Skeletal muscle satellite cell (primary cell): ENCODE data around the gene TMEM130.
A peak's percentile ranks its signal among the peaks of the same experiment; 100 is the strongest.

Experiments used
- H3K27me3 ChIP-seq: 2 replicates; pipeline ENCODE4 v1.7.0; 2013; ENCODE audit warnings: low read length; ENCODE audit not compliant: control insufficient read depth, insufficient read depth
- H3K36me3 ChIP-seq: 2 replicates; pipeline ENCODE4 v1.7.0; 2013; ENCODE audit warnings: mild to moderate bottlenecking, control low read depth, low read length; ENCODE audit not compliant: insufficient read depth
- H3K4me1 ChIP-seq: 2 replicates; pipeline ENCODE4 v1.7.0; 2013; ENCODE audit warnings: low read length; ENCODE audit not compliant: control insufficient read depth, insufficient read depth
- H3K4me2 ChIP-seq: 2 replicates; pipeline ENCODE4 v1.7.0; 2013; ENCODE audit warnings: mild to moderate bottlenecking, low read length
- H3K4me3 ChIP-seq: 2 replicates; pipeline ENCODE4 v1.7.0; 2013; ENCODE audit warnings: low read length
- H3K9ac ChIP-seq: 2 replicates; pipeline ENCODE4 v1.7.0; 2013; ENCODE audit warnings: mild to moderate bottlenecking, low read depth, low read length, moderate library complexity
- H3K9me3 ChIP-seq: replicated peaks from 2 replicates; pipeline ENCODE4 v1.7.0; 2013; ENCODE audit warnings: mild to moderate bottlenecking, control low read depth, low read length
- small RNA-seq: library from RNA; depleted of rRNA; stranded (forward); fragments of <200 nt; gene quantifications from one replicate; pipeline ENCODE3, GENCODE V24; 2012

TMEM130 gene

DNA sequence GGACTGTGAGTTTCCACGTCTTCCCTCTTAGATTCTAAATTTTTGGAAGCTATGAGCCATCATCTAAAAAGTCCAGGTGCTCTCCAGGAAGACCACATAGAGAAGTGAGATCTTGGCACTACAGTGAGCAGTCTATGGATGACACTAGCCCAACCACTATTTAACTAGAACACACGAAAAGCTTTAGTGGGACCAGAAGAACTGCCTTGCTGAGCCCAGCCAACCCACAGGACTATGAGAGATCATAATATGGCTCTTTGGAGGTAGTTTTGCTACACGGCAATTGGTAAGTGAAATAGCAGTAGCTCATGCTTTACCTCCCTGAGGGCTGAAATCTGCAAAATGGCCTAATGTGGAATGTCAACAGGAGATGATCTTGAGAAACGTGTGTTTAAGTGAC lies 68.8 kb downstream of the TMEM130 start:
- H3K9ac ChIP-seq: no peak overlapping the region
- H3K9me3 ChIP-seq: no peaks in the 10 kb centered on the region
- no peaks in the 10 kb centered on the region for H3K4me1 ChIP-seq
- no peak overlapping the region for H3K4me2 ChIP-seq
- peaks cover 14% of the 10 kb centered on the region for H3K27me3 ChIP-seq
- H3K36me3 ChIP-seq: no peaks in the 10 kb centered on the region
- no peak overlapping the region for H3K4me3 ChIP-seq

DNA sequence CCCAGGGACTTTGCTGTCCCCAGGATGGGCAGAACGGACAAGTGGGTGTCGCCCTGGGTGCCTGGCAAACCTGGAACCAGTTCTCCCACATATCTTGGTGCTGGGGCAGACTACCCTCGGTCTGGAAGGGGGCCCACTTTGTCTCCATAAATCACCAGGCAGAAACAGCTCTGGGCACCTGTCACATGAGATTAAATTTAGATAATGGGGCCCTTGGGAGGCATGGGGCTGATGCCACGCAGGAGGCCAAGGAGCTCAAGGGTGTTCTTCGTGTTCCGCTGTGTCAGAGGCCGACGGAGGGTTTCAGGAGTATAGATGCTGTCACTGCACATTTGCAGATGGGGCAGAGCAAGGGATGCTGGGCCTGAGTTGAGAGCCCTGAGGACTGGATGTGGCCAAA lies 72.7 kb downstream of the TMEM130 start:
- no peaks in the 10 kb centered on the region for H3K9me3 ChIP-seq
- no peak overlapping the region for H3K4me2 ChIP-seq
- H3K27me3 ChIP-seq: no peaks in the 10 kb centered on the region
- H3K4me1 ChIP-seq: no peaks in the 10 kb centered on the region
- H3K36me3 ChIP-seq: no peaks in the 10 kb centered on the region
- H3K9ac ChIP-seq: no peak overlapping the region
- no peak overlapping the region for H3K4me3 ChIP-seq

Small RNAs within 50 kb of the gene (small RNA-seq; reads per million reads assigned to genes)
- 92.3 reads per million, percentile 97 among the genes with 10 or more reads in this experiment for gene MIR3609
